ENCODE measurements around the gene KIAA0753. TPM values are rescaled to one million over a fixed set of nuclear protein-coding genes. Genes with fewer than 3 reads are reported as not detected.
"Not testable (repeated sequence)": the region's sequence is repeated elsewhere in the genome, so short reads cannot be mapped to it uniquely, and the experiment has no call there.

KIAA0753 gene
- total RNA-seq, 2 donors from 2014 or later = 6.9 to 13.5 TPM

GRCh38 chr17:6666077-6666521, 25.6 kb upstream of the KIAA0753 start:
- 3% methylated on average over 9 of the region's 9 CpGs for WGBS, 2 donors
- TF ChIP-seq, protein P1, sequence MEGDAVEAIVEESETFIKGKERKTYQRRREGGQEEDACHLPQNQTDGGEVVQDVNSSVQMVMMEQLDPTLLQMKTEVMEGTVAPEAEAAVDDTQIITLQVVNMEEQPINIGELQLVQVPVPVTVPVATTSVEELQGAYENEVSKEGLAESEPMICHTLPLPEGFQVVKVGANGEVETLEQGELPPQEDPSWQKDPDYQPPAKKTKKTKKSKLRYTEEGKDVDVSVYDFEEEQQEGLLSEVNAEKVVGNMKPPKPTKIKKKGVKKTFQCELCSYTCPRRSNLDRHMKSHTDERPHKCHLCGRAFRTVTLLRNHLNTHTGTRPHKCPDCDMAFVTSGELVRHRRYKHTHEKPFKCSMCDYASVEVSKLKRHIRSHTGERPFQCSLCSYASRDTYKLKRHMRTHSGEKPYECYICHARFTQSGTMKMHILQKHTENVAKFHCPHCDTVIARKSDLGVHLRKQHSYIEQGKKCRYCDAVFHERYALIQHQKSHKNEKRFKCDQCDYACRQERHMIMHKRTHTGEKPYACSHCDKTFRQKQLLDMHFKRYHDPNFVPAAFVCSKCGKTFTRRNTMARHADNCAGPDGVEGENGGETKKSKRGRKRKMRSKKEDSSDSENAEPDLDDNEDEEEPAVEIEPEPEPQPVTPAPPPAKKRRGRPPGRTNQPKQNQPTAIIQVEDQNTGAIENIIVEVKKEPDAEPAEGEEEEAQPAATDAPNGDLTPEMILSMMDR (IDR thresholded peaks at IDR 0.05) = peak; percentile 83 to 92 (median 89)
- TF ChIP-seq POLR2A (IDR thresholded peaks at IDR 0.05) = no peak
- ATAC-seq (peak; percentile 95), DNase-seq (peak; percentile 74 to 81 (median 78))
- no peaks in the 10 kb centered on the region for H3K9me3 ChIP-seq
- H3K4me3 ChIP-seq = no peak overlapping the region
- no peaks in the 10 kb centered on the region for H3K27me3 ChIP-seq
- intact Hi-C loops (cut with DNase I) = loop anchor here (10.0 kb wide), 1 partner anchor 169 kb away; the partner anchor contains the start of gene TEKT1
- H3K4me1 ChIP-seq = peaks cover 11% of the 10 kb centered on the region
- H3K36me3 ChIP-seq (replicated peaks in 1 of 2; ENCODE audit: insufficient read depth in 1 of 2, low read depth in 2 of 2) = no peaks in the 10 kb centered on the region
- no peak overlapping the region for H3K27ac ChIP-seq

DNA sequence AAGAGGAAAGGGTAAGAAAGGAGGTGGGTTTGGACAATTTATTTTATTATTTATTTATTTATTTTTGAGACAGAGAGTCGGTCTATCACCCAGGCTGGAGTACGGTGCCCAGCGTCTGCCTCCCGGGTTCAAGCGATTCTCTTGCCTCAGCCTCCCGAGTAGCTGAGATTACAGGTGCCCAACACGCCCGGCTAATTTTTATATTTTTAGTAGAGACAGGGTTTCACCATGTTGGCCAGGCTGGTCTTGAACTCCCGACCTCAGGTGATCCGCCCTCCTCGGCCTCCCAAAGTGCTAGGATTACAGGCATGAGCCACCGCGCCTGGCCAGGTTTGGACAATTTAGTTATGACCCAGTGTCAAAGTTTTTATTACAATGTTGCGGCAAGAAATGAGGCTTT, 22.7 kb upstream of the KIAA0753 start:
- DNase-seq; H3K36me3 ChIP-seq (replicated peaks in 1 of 2; ENCODE audit: insufficient read depth in 1 of 2, low read depth in 2 of 2); H3K4me3 ChIP-seq; H3K9me3 ChIP-seq; H3K27ac ChIP-seq; H3K27me3 ChIP-seq; ATAC-seq: not testable (repeated sequence)
- 91 to 93% methylated on average over 14 of the region's 14 CpGs for WGBS, 2 donors
- H3K4me1 ChIP-seq = peaks cover 11% of the 10 kb centered on the region
- intact Hi-C loops (cut with DNase I) = loop anchor here (10.0 kb wide), 1 partner anchor 172 kb away; the partner anchor contains the start of gene TEKT1

DNA sequence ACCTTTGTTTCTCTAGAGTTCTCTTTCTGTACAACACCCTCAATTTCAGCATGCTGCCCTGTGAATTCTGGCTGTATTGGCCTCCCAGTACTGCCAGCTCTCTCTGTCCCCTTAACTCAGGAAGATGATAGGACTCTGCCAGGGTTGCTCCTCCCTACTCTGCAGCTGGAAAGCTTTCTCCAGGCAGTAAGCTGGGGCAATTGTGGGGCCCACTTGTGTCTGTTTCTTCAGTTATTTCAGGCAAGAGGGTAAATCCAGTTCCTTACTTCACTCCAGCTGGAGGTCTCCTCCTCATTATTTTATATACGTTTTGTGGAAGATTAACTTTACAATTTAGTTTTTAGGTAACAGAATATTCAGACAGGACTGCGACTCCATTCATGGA, 20.9 kb upstream of the KIAA0753 start:
- Histone ChIP-seq H3K27me3 (no peaks in the 10 kb centered on the region), H3K9me3 (no peaks in the 10 kb centered on the region), H3K4me1 (peaks cover 7% of the 10 kb centered on the region), H3K4me3 (no peak overlapping the region), H3K36me3 (replicated peaks in 1 of 2; ENCODE audit: insufficient read depth in 1 of 2, low read depth in 2 of 2) (no peaks in the 10 kb centered on the region), H3K27ac (no peak overlapping the region)
- no peak for DNase-seq
- WGBS, 2 donors = 60 to 83% methylated on average over 2 of the region's 2 CpGs
- no peak for ATAC-seq
- intact Hi-C loops (cut with DNase I) = loop anchor here (10.0 kb wide), 1 partner anchor 173 kb away; the partner anchor contains the start of gene TEKT1
- TF ChIP-seq, protein P1 (IDR thresholded peaks at IDR 0.05) = no peak
- no peak for TF ChIP-seq POLR2A (IDR thresholded peaks at IDR 0.05)

GRCh38 chr17:6660805-6661463, 20.4 kb upstream of the KIAA0753 start:
- intact Hi-C loops (cut with DNase I) = loop anchor here (10.0 kb wide), 1 partner anchor 174 kb away; the partner anchor contains the start of gene TEKT1
- no peaks in the 10 kb centered on the region for H3K27me3 ChIP-seq
- peaks cover 2% of the 10 kb centered on the region for H3K4me1 ChIP-seq
- no peak for DNase-seq
- TF ChIP-seq POLR2A (IDR thresholded peaks at IDR 0.05) = no peak
- TF ChIP-seq, protein P1 (IDR thresholded peaks at IDR 0.05) = no peak
- no peak overlapping the region for H3K27ac ChIP-seq
- WGBS, 2 donors = 50 to 79% methylated on average over 11 of the region's 11 CpGs
- H3K36me3 ChIP-seq (replicated peaks in 1 of 2; ENCODE audit: insufficient read depth in 1 of 2, low read depth in 2 of 2) = no peaks in the 10 kb centered on the region
- H3K9me3 ChIP-seq = no peaks in the 10 kb centered on the region
- ATAC-seq = no peak
- no peak overlapping the region for H3K4me3 ChIP-seq

- 68 to 92% methylated on average over 8 to 9 of the region's 9 CpGs for WGBS, 2 donors
- Histone ChIP-seq H3K4me1 (peaks cover 4% of the 10 kb centered on the region), H3K27me3 (no peaks in the 10 kb centered on the region), H3K4me3 (no peak overlapping the region), H3K27ac (no peak overlapping the region), H3K9me3 (no peaks in the 10 kb centered on the region), H3K36me3 (replicated peaks in 1 of 2; ENCODE audit: insufficient read depth in 1 of 2, low read depth in 2 of 2) (no peaks in the 10 kb centered on the region)
- no peak for DNase-seq
- intact Hi-C loops (cut with DNase I) = loop anchor here (10.0 kb wide), 1 partner anchor 175 kb away; the partner anchor contains the start of gene TEKT1
- ATAC-seq = no peak
- TF ChIP-seq, protein P1 (IDR thresholded peaks at IDR 0.05) = no peak
- TF ChIP-seq POLR2A (IDR thresholded peaks at IDR 0.05) = no peak
These were observed 19.6 kb upstream of the KIAA0753 start for GRCh38 chr17:6660101-6660500.

GRCh38 chr17:6658411-6658810, 17.9 kb upstream of the KIAA0753 start:
- H3K27ac ChIP-seq; DNase-seq; H3K36me3 ChIP-seq (replicated peaks in 1 of 2; ENCODE audit: insufficient read depth in 1 of 2, low read depth in 2 of 2); H3K9me3 ChIP-seq; H3K27me3 ChIP-seq; intact Hi-C loops (cut with DNase I); H3K4me3 ChIP-seq; ATAC-seq: not testable (repeated sequence)
- WGBS, 2 donors = 87 to 92% methylated on average over 2 of the region's 5 CpGs
- H3K4me1 ChIP-seq = peaks cover 21% of the 10 kb centered on the region
